CD4-positive, alpha-beta T cell treated with Interleukin-4 for 4 hours (primary cell): ENCODE data around the gene CFAP141.
"Not testable (repeated sequence)": the region's sequence is repeated elsewhere in the genome, so short reads cannot be mapped to it uniquely, and the experiment has no call there.

Source experiments
- DNase-seq: peaks from one replicate; pipeline ENCODE4 v3.0.0-alpha.2; 2020

CFAP141 gene

DNA sequence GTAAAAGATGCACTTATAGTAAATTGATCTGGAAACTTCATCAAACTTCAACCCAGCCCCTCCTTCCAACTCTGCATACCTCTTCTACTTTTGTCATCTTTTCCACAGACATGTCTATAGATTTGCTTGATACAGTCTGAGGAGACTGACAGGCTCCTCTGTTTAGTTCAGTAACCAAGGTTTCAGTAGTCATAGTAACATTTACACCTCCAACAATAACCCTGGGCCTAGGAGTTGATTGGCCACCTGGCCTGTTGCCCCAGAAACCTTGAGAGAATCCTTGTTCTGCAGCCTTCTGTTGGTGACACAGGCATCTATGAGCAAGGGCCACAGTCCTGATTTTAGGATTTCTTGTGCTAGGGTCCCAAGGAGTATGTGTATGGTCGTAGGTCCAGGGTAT is at the start of gene CFAP141:
CFAP141 (minus strand) TSS at position 138 of the 400 bp plus-strand sequence; CDS start at position 112, 26 bp downstream.
- DNase-seq, result peak; percentile 39

DNA sequence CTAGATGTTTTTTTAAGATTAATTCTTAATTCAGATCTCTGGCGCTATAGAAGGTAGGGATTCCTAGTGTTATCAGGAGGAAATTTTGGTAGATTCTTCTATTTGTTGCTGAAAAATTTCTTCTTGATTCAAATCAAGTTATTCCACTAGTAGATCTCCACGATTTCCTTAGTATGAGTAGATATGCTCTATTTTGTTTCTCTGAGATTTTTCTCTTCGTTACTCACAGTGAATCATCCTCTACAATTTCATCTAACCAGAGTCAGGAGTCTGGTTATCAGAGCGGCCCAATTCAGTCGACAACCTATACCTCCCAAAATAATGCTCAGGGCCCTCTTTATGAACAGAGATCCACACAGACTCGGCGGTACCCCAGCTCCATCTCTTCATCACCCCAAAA is 47.5 kb upstream of the CFAP141 start:
- no peak for DNase-seq

DNA sequence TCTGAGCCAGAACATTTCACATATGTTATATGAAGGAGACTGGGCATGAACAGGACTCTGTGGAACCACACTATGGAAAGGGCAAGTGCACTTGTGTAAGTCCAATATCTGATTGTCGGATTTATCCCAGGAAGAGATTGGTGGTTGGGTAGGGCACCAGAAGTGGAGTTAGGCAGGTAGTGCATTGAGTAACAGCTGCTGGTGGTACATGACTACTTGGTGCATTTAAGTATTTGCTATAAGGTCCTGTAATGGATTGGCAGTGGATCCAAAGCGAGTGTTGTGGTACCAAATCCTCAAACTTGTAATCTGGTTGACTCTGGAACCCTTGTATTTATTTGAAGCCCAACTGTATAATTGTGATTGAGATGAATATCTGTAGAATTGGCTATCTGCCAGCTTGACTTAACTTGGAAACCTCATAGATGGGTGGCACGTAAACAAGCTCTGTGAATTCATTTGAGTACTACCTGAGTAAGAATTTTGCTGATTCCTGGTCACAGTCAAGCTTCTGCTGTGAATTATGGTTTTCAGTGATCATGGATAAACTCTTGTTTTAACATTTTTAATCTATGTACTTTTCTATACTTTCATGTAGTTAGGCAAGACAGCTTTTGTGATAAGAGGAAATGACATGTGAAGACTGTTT is 35.7 kb upstream of the CFAP141 start:
- peak; percentile 25 for DNase-seq

DNA sequence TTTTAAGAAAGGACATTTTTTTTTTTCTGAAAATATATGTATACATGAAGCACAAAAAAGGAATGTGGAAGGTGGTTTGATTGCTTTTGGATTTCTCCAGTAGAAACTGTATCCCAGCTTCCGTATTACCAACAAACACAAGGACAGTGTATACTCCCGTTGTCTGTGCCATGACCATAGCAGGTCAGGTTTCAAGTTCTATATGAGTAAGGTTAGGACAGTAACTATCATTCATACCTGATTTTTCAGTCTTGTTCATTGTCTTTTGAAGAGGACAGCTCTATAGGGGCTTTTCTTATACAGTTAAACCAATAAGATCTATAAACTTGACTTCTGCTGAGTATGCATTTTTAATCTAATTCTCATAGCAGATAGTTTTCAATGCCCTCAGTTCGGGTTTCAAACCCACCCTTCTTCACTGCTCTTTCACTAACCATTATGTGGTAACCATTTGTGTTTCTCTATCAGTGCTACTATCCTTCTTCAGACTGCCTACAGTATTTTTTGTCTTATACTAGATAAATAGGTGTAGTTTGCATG is 34.2 kb upstream of the CFAP141 start:
- DNase-seq, result no peak

DNA sequence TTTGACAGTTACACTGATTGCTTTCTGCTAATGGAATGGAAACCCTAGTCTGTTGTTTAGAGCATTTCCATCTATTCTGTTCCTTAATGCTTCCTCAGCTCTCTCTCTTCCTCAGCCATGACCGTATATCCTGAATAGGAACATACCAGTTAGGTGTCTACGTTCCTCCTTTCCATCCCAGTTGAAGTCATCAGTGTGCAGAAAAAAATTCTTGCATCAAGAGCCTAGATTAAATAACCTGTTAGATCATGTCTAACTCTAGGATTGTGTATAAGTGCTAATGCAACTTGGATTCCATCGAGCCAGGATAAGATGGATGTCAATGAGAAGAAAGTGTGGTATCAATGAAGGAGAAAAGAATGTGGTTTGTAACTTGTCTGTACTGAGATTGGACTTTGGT is 33.4 kb upstream of the CFAP141 start:
- DNase-seq, result no peak

DNA sequence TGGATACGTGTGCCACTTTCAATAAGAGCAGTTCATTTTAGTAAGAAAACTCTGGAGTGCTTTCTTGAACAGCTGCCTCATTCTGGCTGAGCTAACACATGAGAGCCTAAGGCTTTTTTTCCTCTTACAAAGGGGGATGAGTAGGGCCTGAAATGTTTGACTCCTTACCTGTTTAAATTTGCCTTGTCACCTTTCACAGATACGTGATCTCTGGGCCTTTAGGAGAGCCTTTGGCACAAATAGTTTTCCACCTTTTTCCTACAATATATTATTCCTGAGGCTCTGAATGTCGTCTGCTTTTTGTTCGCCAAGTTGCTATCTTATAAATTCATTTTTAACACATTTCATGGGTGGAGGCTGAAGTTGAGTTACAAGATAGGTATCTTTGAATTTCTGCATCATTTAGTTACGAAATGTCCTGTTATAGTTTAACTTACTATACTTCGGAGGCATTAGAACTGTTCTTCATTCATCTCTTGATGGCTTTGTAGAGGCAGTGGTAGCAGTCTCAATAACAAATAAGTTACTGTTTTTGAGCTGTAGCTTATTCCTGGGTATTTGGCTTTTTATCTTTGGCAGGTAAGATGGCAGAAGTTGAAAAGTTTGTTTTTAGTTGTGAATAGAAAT is 31.9 kb upstream of the CFAP141 start:
- no peak for DNase-seq

DNA sequence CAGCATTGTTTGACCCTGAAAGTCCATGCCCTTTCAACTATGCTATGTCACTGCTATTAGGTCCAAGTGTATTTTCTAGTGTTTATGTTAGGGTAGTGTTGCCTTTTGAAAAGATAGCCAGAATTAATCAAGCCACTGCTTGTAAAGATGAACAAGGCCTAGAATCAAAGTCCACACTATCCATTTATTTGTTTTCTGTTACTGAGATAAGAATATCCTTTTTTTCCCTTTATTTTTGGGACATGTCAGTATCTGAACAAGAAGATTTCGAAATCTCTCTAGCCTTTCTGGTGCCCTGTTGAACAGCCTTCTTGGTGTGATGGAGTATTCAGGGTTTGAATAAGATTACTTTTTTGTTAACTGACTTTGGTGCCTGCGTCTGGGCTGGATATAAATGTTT is 31.3 kb upstream of the CFAP141 start:
- DNase-seq, result no peak

DNA sequence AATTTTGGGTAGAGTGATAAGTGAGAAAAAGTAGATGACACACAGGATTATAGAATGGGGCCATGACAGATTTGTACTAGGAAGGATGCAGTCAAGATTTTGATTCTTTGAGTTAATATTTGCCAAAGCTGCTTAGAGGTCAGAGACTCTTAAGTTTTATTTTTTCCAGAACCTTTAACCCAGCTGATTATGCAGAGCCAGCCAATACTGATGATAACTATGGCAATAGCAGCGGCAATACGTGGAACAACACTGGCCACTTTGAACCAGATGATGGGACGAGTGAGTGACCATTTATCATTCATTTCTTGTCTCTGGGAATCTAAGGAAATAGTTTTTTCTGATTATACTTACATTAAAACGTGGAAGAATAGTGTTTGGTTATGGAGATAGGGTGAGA is 30.7 kb upstream of the CFAP141 start:
- DNase-seq, result no peak

DNA sequence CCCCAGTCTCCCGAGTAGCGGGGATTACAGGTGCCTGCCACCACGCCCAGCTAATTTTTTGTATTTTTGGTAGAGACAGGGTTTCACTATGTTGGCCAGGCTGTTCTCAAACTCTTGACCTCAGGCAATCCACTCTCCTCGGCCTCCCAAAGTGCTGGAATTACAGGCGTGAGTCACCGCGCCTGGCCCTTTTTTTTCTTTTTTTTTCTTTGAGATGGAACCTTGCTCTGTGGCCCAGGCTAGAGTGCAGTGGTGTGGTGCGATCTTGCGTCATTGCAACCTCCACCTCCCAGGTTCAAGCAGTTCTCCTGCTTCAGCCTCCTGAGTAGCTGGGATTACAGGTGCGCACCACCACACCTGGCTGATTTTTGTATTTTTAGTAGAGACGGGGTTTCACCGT is 27.0 kb upstream of the CFAP141 start:
- not testable (repeated sequence) for DNase-seq

DNA sequence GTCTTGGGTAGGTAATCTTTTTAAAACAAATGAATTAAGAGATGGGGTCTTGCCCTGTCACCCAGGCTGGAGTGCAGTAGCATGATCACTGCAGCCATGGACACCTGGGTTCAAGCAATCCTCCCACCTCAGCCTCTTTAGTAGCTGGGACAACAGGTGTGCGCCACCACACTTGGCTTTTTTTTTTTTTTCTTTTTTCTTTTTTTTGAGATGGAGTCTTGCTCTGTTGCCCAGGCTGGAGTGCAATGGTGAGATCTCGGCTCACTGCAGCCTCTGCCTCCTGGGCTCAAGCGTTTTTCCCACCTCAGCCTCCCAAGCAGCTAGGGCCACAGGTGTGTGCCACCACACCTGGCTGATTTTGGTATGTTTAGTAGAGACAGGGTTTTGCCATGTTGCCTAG is 25.0 kb upstream of the CFAP141 start:
- DNase-seq, result not testable (repeated sequence)

DNA sequence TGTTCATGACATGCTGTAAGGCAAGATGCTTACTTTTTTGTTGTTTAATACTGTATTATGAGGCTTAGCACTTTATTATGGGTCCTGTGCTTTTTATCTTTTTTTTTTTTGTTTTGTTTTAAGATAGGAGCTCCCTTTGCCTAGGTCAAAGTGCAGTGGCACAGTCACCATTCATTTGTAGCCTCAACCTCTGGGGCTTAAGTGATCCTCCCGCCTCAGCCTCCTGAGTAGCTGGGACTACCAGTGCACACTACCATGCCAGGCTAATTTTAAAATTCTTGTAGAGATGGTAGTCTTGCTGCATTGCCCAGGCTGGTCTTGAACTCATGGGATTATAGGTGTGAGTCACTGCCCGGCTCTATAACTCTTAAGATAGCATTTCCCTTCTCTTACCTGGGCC is 19.2 kb upstream of the CFAP141 start:
- no peak for DNase-seq

DNA sequence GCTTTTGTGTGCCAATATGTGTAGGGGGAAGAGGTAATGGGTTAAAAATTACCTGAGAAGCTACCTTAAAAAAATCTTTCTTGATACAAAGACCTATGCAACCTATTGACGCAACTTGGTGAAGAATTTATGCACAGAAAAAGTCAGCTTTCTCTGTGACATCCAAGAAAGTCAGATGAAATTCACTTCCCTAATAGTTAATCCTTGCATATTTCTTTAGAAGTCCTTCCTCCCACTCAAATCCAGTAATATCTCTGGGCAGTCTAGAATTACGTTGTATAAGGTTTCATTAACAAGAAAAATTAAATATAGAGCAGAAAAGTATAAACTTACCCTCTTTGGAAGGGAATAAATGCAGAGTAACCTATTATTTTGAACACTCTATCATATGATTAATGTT is 17.5 kb upstream of the CFAP141 start:
- DNase-seq, result no peak

DNA sequence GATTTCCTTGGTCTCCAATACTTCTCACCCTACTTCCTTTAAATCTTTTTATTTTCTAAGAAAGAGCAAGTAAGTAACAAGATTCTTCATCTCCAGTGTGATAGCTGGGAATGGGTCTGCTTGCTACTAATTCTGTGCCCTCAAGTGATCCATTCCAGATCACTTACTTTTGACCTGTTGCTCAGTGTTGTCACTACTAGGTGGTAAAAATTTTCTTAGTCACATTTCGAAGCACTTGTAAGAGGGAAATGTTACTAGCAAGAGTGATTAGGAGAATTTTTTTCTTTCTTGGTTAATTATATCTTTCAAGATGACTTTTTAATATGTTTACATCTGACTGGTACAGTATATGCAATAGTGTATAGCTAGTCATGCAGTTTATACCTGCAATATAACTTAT is 16.8 kb upstream of the CFAP141 start:
- no peak for DNase-seq

DNA sequence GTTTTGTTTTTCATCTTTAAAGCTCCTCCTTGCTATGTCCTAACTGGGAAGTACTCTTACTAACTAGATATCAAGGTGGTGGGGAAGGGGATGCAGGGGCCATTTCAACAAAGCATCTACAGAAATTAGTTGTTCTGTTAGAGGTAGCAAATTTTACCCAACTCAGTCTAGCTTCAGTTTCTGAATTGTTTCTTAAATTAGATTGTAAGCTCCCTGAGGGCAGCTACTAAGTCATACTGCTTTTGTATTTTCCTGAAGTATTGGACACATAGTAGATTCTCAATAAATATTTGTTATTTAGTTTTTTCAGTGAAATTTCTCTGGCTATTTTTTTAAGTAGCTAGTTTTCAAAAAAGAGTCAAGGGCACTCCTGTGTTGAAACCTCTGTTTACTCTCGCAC is 16.4 kb upstream of the CFAP141 start:
- DNase-seq, result no peak

DNA sequence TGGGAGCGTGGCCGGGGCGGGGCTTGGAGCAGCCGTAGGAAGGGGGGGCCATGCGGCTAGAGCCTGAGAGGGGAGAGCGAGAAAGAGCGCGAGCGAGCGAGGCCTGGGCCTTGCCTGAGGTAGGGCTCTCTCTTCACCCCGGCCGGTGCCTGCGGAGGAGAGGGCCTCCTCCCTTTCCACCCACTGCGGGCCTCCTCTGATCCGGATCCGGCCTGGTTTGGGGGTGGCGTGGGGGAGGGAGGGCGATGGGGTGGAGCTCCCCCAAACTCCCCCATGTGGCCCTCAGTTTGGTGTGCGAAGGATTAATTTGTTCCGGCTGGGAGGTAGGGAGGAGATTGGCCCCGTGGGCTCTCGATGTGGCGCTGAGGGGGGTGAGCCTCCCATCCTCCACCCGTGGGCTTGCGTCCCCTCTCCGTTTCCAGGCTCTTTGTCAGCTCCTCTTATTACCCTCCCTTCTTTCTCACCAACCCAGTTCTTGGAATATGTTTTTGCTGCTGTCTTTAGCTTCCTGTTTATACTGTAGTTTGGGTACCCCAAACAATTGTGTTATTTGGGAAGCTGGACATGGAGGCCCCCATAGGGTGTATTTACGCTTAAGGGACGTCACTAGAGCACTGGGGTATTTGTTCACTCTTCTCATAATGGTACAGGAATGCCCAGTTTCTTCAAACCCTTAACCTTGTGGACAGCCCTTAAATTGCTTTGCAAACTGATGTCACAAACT is 15.3 kb upstream of the CFAP141 start:
- DNase-seq, result peak; percentile 65

DNA sequence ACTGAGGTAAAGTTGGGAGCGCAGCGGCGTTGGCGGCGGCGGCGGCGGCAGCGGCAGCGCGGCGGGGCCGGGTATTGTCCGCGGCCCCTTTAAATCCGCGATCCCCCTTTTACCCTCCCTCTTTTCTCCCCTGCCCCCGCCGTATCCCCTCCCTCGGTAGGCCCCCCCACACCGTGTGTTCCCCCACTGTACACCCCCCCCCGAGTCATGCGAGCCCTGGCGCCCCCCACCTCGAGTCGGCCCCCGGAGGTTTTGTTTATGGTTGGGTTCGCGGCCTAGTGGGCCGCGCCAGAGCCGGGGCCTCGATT is 14.8 kb upstream of the CFAP141 start:
- no peak for DNase-seq

DNA sequence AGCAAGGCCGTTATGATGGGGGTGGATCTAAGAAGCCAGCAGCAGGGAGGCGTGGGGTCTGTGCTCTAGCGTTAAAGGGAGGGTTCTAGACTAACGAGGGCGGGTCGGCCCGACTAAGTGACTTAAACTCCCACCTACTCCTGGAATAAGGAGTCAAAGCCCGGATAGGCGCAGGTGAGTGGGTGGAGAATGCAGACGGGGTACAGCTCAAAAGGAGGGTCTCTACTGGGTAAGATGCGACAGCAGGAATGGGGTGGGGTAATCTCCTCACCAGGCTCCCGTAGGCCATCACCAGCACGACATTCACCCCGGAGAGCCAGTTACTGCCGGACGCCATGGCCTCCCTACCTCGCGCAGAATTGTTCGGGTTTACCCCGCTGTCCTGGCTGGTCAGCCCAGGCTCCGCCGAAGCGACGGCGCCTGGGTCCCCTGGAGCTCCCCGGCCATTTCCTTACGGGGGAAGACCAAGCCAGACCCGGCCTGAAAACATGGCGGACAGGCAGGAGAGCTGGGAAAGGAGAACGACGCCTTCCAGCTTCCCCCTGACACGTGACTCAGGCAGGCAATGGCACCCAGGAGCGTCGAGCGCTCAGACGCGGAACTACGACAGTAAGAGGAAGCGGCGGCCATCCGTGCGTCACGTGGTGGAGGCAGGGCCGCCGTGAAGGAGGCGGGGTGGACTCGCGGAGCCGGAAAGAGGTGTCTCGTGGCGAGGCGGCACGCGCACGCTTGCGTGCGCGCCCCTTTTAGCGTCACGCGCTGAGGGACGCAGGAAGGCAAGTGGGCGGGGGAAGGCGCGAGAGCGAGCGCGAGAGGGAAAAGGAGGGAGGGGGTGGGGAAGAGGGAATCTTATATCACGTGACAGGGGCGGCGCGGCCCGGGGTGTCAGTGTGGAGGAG is 14.2 kb upstream of the CFAP141 start, which contains the start of gene UBAP2L:
UBAP2L (plus strand) TSS at position 885 of the 899 bp plus-strand sequence. CDS start 4,169 bp downstream, outside the sequence.
- DNase-seq, result peak; percentile 99

DNA sequence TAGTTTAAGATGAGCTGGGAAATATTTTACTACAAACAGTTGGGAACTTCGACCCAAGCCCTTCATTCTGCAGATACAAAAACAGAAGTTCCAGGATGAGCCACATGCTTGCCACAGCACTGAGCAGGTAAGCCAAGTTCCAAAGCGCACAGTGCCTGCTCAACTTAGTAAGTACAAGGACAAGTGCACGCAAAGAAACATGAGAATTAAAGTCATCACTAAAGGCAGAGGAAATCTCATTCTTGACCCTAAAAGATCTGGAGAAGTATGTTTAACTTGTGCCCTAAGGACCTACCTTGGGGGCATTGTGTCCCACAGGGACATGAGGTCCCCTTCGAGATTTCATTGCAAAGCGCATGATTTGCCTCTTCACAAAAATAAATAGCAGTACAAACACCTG is 13.4 kb upstream of the CFAP141 start:
- no peak for DNase-seq

DNA sequence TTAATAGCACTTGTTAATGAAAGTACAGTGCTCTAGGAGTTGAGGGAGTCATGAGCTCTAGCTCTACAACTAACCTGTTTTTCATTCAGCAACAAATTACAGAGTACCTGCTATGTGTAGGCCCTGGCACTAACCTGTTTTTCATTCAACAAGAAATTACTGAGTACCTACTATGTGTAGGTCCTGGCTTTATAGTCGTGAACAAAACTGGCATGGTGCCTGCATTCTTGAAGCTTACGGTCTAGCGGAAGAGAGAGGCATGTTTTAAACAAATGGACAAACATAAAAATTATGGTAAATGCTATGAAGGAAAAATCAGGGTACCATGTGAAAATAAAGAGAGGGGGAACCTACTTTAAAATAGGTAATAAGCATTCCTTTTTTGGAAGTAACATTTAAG is 12.4 kb upstream of the CFAP141 start:
- no peak for DNase-seq

DNA sequence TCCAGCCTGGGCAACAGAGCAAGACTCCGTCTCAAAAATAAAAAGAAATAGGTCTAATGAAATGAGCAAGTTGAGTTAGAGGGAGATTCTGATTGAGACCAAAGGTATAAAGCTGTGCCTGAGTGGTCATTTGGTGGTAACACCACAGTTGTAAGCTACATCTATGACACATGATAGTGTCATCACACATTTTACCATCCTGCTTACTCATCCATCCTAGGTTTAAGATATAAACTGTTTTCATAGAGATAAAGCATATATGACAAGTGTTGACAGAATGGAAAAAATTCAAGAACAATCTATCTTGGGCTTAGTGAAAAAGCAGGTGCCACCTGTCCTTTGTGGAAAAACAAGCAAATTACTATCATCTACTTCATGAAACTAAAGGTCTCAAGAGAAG is 7.1 kb upstream of the CFAP141 start:
- DNase-seq, result no peak

DNA sequence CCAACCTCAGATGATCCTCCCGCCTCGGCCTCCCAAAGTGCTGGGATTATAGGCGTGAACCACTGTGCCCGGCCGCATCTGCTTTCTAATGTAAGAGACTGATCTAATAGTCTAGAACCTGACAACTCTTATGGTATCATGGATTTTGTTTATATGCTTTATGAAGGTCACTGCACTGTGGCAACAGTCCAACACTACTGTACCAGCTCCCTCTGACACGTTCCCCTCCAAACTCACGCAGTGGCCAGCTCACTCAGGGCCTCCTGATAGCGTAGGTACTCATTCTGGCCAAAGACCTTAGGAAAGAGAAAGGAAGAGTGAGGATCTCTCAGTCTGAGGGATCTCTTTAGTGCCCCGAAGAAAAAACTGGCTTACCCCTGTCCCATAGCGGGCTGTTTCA is 6.0 kb upstream of the CFAP141 start:
- DNase-seq, result no peak

DNA sequence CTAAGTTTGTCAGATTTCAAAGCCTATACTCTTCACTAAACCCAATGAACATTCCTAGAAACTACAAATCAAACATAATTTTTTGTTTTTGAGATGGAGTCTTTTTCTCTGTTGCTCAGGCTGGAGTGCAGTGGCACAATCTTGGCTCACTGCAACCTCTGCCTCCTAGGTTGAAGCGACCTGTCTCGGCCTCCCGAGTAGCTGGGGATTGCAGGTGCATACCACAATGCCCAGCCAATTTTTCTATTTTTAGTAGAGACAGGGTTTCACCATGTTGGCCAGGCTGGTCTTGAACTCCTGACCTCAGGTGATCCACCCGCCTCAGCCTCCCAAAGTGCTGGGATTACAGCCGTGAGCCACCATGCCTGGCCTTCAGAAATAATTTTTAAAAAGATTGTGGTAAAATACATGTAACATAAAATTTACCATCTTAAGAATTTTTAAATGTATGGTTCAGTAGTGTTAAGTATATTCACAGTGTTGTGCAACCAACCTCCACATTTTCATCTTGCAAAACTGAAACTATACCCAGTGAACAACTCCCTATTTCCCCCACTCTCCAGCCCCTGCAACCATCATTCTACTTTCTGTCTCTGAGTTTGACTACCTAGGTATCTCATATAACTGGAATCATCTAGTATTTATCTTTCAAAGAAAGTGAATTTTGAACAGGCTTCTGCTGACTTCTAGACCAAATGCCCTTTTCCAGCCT is 2.7 kb upstream of the CFAP141 start:
- no peak for DNase-seq
